ENCODE measurements around the gene FOXN3.

DNA sequence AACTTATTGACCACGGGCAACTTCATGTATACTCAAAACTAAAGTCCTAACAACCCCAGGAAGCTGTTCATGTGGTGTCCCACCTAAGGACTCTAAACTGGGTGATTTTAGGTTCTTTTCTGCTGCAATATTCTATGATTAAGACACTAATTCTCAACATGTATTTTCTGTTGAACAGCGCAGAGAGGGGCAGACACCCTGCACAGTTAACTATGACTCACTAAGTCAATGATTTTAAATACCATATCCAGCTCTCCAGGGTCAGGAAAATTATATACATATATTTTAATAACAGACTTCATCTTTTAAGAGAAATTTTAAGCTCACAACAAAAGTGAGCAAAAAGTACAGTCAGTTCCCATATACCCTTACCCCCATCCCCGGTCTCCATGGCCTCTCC, 85.0 kb downstream of the FOXN3 start:
- TF ChIP-seq, protein P1, sequence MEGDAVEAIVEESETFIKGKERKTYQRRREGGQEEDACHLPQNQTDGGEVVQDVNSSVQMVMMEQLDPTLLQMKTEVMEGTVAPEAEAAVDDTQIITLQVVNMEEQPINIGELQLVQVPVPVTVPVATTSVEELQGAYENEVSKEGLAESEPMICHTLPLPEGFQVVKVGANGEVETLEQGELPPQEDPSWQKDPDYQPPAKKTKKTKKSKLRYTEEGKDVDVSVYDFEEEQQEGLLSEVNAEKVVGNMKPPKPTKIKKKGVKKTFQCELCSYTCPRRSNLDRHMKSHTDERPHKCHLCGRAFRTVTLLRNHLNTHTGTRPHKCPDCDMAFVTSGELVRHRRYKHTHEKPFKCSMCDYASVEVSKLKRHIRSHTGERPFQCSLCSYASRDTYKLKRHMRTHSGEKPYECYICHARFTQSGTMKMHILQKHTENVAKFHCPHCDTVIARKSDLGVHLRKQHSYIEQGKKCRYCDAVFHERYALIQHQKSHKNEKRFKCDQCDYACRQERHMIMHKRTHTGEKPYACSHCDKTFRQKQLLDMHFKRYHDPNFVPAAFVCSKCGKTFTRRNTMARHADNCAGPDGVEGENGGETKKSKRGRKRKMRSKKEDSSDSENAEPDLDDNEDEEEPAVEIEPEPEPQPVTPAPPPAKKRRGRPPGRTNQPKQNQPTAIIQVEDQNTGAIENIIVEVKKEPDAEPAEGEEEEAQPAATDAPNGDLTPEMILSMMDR (IDR thresholded peaks at IDR 0.05), result no peak
- TF ChIP-seq POLR2A (IDR thresholded peaks at IDR 0.05), result no peak
